SJCRH30 (cell line): ENCODE data around the gene SCPEP1. TPM values are rescaled to one million over a fixed set of nuclear protein-coding genes. Genes with fewer than 3 reads are reported as not detected.

ENCODE experiments used
- total RNA-seq: library from RNA; depleted of rRNA; stranded (reverse); fragments of >200 nt; shearing (Covaris generic); gene quantifications from 2 replicates; pipeline ENCODE4 v1.2.3, GENCODE V29; 2014; rRNA removed

The SCPEP1 gene
- total RNA-seq, 1 experiment from 2014 or later: 18.6 TPM

Other genes with a start within 250 kb of the SCPEP1 start
- gene C17orf67, start 144.2 kb upstream of the SCPEP1 start, total RNA-seq: 0.76 and 1.5 TPM in 2 replicates
- gene DGKE, start 144.0 kb upstream of the SCPEP1 start, total RNA-seq: 10.4 and 12.2 TPM in 2 replicates
- 2.7 and 3.0 TPM in 2 replicates for gene TRIM25, start 64.1 kb upstream of the SCPEP1 start, total RNA-seq
- 24.8 and 28.2 TPM in 2 replicates for gene COIL, start 17.1 kb upstream of the SCPEP1 start, total RNA-seq
- 20.1 and 22.2 TPM in 2 replicates for gene AKAP1, start 107.1 kb downstream of the SCPEP1 start, total RNA-seq